ENCODE results near the gene TIMP2.

TIMP2 gene

GRCh38 chr17:78831688-78832540 lies 93.3 kb downstream of the TIMP2 start:
- DNase-seq: no peak

- DNase-seq: no peak
Measured at GRCh38 chr17:78829477-78829876, 95.7 kb downstream of the TIMP2 start.

GRCh38 chr17:78828470-78829185 lies 96.6 kb downstream of the TIMP2 start:
- DNase-seq: no peak

GRCh38 chr17:78826836-78827509 lies 98.2 kb downstream of the TIMP2 start:
- DNase-seq: no peak

- DNase-seq: no peak
Measured at GRCh38 chr17:78826421-78826820, 98.8 kb downstream of the TIMP2 start.

GRCh38 chr17:78825696-78826095 lies 99.5 kb downstream of the TIMP2 start:
- no peak for DNase-seq

GRCh38 chr17:78824240-78824639 lies 100.9 kb downstream of the TIMP2 start:
- no peak for DNase-seq

GRCh38 chr17:78823282-78824046 lies 101.7 kb downstream of the TIMP2 start:
- DNase-seq: no peak

- no peak for DNase-seq
Measured at GRCh38 chr17:78822552-78822951, 102.6 kb downstream of the TIMP2 start.

GRCh38 chr17:78821961-78822360 lies 103.2 kb downstream of the TIMP2 start:
- DNase-seq: no peak

- no peak for DNase-seq
Measured at GRCh38 chr17:78820841-78821240, 104.3 kb downstream of the TIMP2 start.

GRCh38 chr17:78819806-78820792 lies 105.1 kb downstream of the TIMP2 start:
- DNase-seq: no peak

- no peak for DNase-seq
Measured at GRCh38 chr17:78819402-78819801, 105.8 kb downstream of the TIMP2 start.

- no peak for DNase-seq
Measured at GRCh38 chr17:78818932-78819331, 106.3 kb downstream of the TIMP2 start.

- no peak for DNase-seq
Measured at GRCh38 chr17:78818152-78818846, 106.9 kb downstream of the TIMP2 start.

- DNase-seq: no peak
Measured at GRCh38 chr17:78817123-78817522, 108.1 kb downstream of the TIMP2 start.

GRCh38 chr17:78815696-78816095 lies 109.5 kb downstream of the TIMP2 start:
- DNase-seq: no peak

- no peak for DNase-seq
Measured at GRCh38 chr17:78812855-78813254, 112.3 kb downstream of the TIMP2 start.

GRCh38 chr17:78808163-78808562 lies 117.0 kb downstream of the TIMP2 start:
- DNase-seq: no peak

- DNase-seq: no peak
Measured at GRCh38 chr17:78806451-78806850, 118.7 kb downstream of the TIMP2 start.

GRCh38 chr17:78805301-78805700 lies 119.9 kb downstream of the TIMP2 start:
- DNase-seq: no peak

All from NCI-H526 (cell line).